ENCODE measurements around the gene SLC25A4. TPM values are rescaled to one million over a fixed set of nuclear protein-coding genes. Genes with fewer than 3 reads are reported as not detected.
A peak's percentile ranks its signal among the peaks of the same experiment; 100 is the strongest.

SLC25A4 gene
- total RNA-seq, 1 donor from 2014 or later: 33.1 TPM

- peaks cover 7% of the 10 kb centered on the region for H3K4me1 ChIP-seq
- intact Hi-C loops (cut with DNase I): no loop called here
- no peak overlapping the region for H3K4me3 ChIP-seq
- no peak for DNase-seq
- no peaks in the 10 kb centered on the region for H3K9me3 ChIP-seq
- TF ChIP-seq, protein P1, sequence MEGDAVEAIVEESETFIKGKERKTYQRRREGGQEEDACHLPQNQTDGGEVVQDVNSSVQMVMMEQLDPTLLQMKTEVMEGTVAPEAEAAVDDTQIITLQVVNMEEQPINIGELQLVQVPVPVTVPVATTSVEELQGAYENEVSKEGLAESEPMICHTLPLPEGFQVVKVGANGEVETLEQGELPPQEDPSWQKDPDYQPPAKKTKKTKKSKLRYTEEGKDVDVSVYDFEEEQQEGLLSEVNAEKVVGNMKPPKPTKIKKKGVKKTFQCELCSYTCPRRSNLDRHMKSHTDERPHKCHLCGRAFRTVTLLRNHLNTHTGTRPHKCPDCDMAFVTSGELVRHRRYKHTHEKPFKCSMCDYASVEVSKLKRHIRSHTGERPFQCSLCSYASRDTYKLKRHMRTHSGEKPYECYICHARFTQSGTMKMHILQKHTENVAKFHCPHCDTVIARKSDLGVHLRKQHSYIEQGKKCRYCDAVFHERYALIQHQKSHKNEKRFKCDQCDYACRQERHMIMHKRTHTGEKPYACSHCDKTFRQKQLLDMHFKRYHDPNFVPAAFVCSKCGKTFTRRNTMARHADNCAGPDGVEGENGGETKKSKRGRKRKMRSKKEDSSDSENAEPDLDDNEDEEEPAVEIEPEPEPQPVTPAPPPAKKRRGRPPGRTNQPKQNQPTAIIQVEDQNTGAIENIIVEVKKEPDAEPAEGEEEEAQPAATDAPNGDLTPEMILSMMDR (IDR thresholded peaks at IDR 0.05): no peak
- no peaks in the 10 kb centered on the region for H3K27me3 ChIP-seq (ENCODE audit: low read depth)
- no peak for ATAC-seq
- H3K27ac ChIP-seq: no peak overlapping the region
- no peaks in the 10 kb centered on the region for H3K36me3 ChIP-seq
Measured at GRCh38 chr4:185120631-185120946, 22.5 kb upstream of the SLC25A4 start.

DNA sequence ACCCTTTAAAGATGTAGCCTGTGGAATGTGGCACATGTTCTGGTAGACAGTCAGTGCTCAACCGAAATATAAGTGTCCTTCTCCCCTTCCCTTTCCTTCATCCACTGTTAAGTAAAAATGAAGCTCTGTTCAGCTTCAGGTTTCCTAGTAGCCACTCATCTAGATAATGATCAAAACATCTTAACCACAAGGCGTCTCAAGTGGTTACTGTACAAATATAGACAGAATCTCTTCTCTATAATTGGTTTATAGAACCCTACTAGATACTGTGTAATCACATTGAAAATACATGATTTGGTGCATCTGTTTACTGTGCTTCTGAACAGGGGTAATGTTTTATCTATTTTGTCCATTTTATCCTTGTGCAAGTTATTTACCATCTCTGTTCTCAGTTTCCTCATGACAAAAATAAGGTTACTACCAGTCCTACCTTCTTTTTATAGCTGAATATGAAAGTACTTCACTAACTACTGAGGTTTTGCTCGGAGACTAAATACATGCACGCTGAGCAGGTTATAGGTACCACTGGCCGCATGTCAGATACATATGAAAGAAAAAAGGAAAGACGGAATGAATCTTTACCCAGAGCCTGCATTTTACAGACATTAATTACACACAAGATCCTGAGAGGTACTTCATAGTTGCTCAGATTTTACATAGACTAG, 20.3 kb upstream of the SLC25A4 start:
- no peak for ATAC-seq
- TF ChIP-seq, protein P1 (IDR thresholded peaks at IDR 0.05): no peak
- Histone ChIP-seq H3K27me3 (ENCODE audit: low read depth) (peaks cover 12% of the 10 kb centered on the region), H3K4me1 (peaks cover 10% of the 10 kb centered on the region), H3K27ac (no peak overlapping the region), H3K9me3 (no peaks in the 10 kb centered on the region), H3K4me3 (no peak overlapping the region), H3K36me3 (no peaks in the 10 kb centered on the region)
- DNase-seq: no peak
- intact Hi-C loops (cut with DNase I): no loop called here

- H3K9me3 ChIP-seq: no peaks in the 10 kb centered on the region
- peaks cover 21% of the 10 kb centered on the region for H3K27me3 ChIP-seq (ENCODE audit: low read depth)
- DNase-seq (no peak), ATAC-seq (no peak)
- H3K36me3 ChIP-seq: no peaks in the 10 kb centered on the region
- H3K27ac ChIP-seq: no peak overlapping the region
- intact Hi-C loops (cut with DNase I): no loop called here
- TF ChIP-seq, protein P1 (IDR thresholded peaks at IDR 0.05): no peak
- no peak overlapping the region for H3K4me3 ChIP-seq
- peaks cover 11% of the 10 kb centered on the region for H3K4me1 ChIP-seq
Measured at GRCh38 chr4:185124006-185124405, 19.1 kb upstream of the SLC25A4 start.

- Histone ChIP-seq H3K27me3 (ENCODE audit: low read depth) (peaks cover 23% of the 10 kb centered on the region), H3K4me3 (peak overlapping the region; percentile 65), H3K36me3 (no peaks in the 10 kb centered on the region), H3K9me3 (no peaks in the 10 kb centered on the region), H3K27ac (peak overlapping the region; percentile 36), H3K4me1 (peaks cover 11% of the 10 kb centered on the region)
- peak; percentile 53 for DNase-seq
- TF ChIP-seq, protein P1 (IDR thresholded peaks at IDR 0.05): no peak
- peak; percentile 58 to 75 for ATAC-seq
- intact Hi-C loops (cut with DNase I): no loop called here
Measured at GRCh38 chr4:185127021-185127925, 15.8 kb upstream of the SLC25A4 start.

GRCh38 chr4:185128272-185129119, 14.6 kb upstream of the SLC25A4 start:
- H3K27me3 ChIP-seq (ENCODE audit: low read depth): peaks cover 23% of the 10 kb centered on the region
- H3K27ac ChIP-seq: peak overlapping the region; percentile 44
- ATAC-seq: peak; percentile 74 to 83
- peaks cover 11% of the 10 kb centered on the region for H3K4me1 ChIP-seq
- no peaks in the 10 kb centered on the region for H3K9me3 ChIP-seq
- intact Hi-C loops (cut with DNase I): no loop called here
- TF ChIP-seq, protein P1 (IDR thresholded peaks at IDR 0.05): no peak
- no peaks in the 10 kb centered on the region for H3K36me3 ChIP-seq
- peak overlapping the region; percentile 65 for H3K4me3 ChIP-seq
- peak; percentile 57 for DNase-seq
